K562 (cell line): ENCODE data around the gene CAB39. TPM values are rescaled to one million over a fixed set of nuclear protein-coding genes. Genes with fewer than 3 reads are reported as not detected.

Source experiments
- ATF2 ChIP-seq: sonication (generic); formaldehyde crosslinking; IDR thresholded peaks from 2 replicates; pipeline ENCODE4 v1.8.1; 2022; ENCODE audit warnings: missing genetic modification reagents
- CBFA2T3 ChIP-seq: fragments of 450-650 bp; IDR thresholded peaks from 2 replicates; pipeline ENCODE4 v1.6.1; 2017
- CEBPZ ChIP-seq: fragments of 150-350 bp; IDR thresholded peaks from 2 replicates; pipeline ENCODE4 v1.6.1; 2014; ENCODE audit warnings: low read depth, mild to moderate bottlenecking, low read length, borderline replicate concordance
- MEIS2 ChIP-seq: fragments of 450-650 bp; IDR thresholded peaks from 2 replicates; pipeline ENCODE4 v1.6.1; 2014; ENCODE audit warnings: mild to moderate bottlenecking; ENCODE audit not compliant: partially characterized antibody
- NUFIP1 ChIP-seq: fragments of 450-650 bp; IDR thresholded peaks from 2 replicates; pipeline ENCODE4 v1.6.1; 2018; ENCODE audit not compliant: partially characterized antibody
- PTBP1 ChIP-seq: fragments of 200-400 bp; formaldehyde crosslinking; IDR thresholded peaks from 2 replicates; pipeline ENCODE4 v1.6.1; 2017; ENCODE audit warnings: low read depth, low read length
- SP1 ChIP-seq: sonication (generic); formaldehyde crosslinking; IDR thresholded peaks from 2 replicates; pipeline ENCODE4 v1.8.1; 2022; ENCODE audit warnings: mild to moderate bottlenecking, missing genetic modification reagents
- ZBTB2 ChIP-seq: fragments of 450-650 bp; IDR thresholded peaks from 2 replicates; pipeline ENCODE4 v1.6.1; 2016; ENCODE audit warnings: antibody characterized with exemption
- ZNF407 ChIP-seq: fragments of 450-650 bp; IDR thresholded peaks from 2 replicates; pipeline ENCODE4 v1.6.1; 2016; ENCODE audit warnings: low read depth
- ZNF79 ChIP-seq: fragments of 250-450 bp; sonication (Bioruptor Pico); IDR thresholded peaks from 2 replicates; pipeline ENCODE4 v1.4.0; 2020; ENCODE audit warnings: low read depth, mild to moderate bottlenecking, moderate library complexity
- polyA plus RNA-seq, 8 experiments: library from polyadenylated mRNA; depleted of rRNA in 4 of 8; stranded (reverse) in 5 of 8; unstranded in 3 of 8; fragments of >200 nt; fragmentation: Nextera tagmentation in 2 of 8; fragmentation: Illumina TruSeq in 1 of 8; extraction: Ambion mirVana in 2 of 8; extraction: Trizol in 1 of 8; gene quantifications; 2 replicates each; pipeline versions ENCODE4 v1.2.1 to v1.2.3, GENCODE V29; 2011 to 2014; ENCODE audit warnings: inconsistent platforms in 1 of 8, missing spikeins in 1 of 8
- total RNA-seq, 7 experiments: library from RNA; depleted of rRNA in 6 of 7; stranded (reverse); fragments of >200 nt in 6 of 7; fragmentation: Illumina TruSeq in 2 of 7; extraction: Trizol in 2 of 7; gene quantifications; 2 replicates each; pipeline versions ENCODE4 v1.2.1 to v1.2.3, GENCODE V29; 2011 to 2021; ENCODE audit warnings: low replicate concordance in 1 of 7

The CAB39 gene
- total and polyA plus RNA-seq, 9 of the 15 experiments (the other 6 are each of a cell fraction or from before 2014, with no cell fraction given) = 27.2 to 94.4 (median 70.1) TPM

GRCh38 chr2:230668184-230668938, 44.3 kb upstream of the CAB39 start (continued):
- TF ChIP-seq ZNF407 (no peak), PTBP1 (no peak), CEBPZ (no peak), MEIS2 (no peak), CBFA2T3 (no peak), SP1 (CRISPR knock-in tag) (no peak), ATF2 (CRISPR knock-in tag) (no peak), NUFIP1 (no peak), ZNF79 (no peak), ZBTB2 (no peak)
